K562 (cell line): ENCODE data around the gene DYRK1A. TPM values are rescaled to one million over a fixed set of nuclear protein-coding genes. Genes with fewer than 3 reads are reported as not detected.

Source experiments
- ATAC-seq: fragments of 200-7000 bp; cut with Tn5 transposase; 3 replicates; pipeline ENCODE4 v1.9.1; 2020; ENCODE audit warnings: moderate library complexity
- BruUV-seq: library from RNA; stranded (reverse); fragments of 400-500 nt; replicated peaks from 2 replicates; lab custom pipeline; 2021; lab: Mats Ljungman, UMichigan
- CTCF ChIA-PET: fragments of 300-600 bp; formaldehyde crosslinking; extraction: SDS; loops from one replicate; lab custom pipeline; 2021; ENCODE audit warnings: low intra/inter-chr PET ratio; lab: Yijun Ruan, JAX
- POLR2A ChIA-PET: fragments of 300-600, 350-650 bp; sonication (Branson Sonifier 250); formaldehyde crosslinking; extraction: SDS; loops from one replicate; lab custom pipeline; 2021; ENCODE audit warnings: antibody characterized with exemption, inconsistent platforms; lab: Yijun Ruan, JAX
- DNase-seq, 4 experiments: peaks; one replicate each; pipeline versions ENCODE4 v3.0.0 to v3.0.0-alpha.2; 2011 to 2018; ENCODE audit warnings: low spot score in 3 of 4, mixed read lengths in 3 of 4; ENCODE audit errors: extremely low read depth in 1 of 4
- FAIRE-seq: peaks from 2 replicates; lab custom pipeline; 2011; peaks lifted over from hg19 to GRCh38; lab: Jason Lieb, UNC
- H2AFZ ChIP-seq: 2 replicates; pipeline ENCODE4 v1.6.0; 2011; ENCODE audit warnings: low read depth, low read length, control low read depth, inconsistent platforms
- H3K27ac ChIP-seq: fragments of 200-600 bp; 3 replicates; pipeline ENCODE4 v1.8.0; 2011; ENCODE audit warnings: low read depth, mild to moderate bottlenecking, control low read depth, inconsistent platforms, low read length, moderate library complexity, mixed read lengths; ENCODE audit errors: extremely low read depth
- H3K27me3 ChIP-seq, 2 experiments: fragments of 300-600 bp in 1 of 2; 2 replicates in 1 of 2; 3 replicates in 1 of 2; pipeline versions ENCODE4 v1.6.0 to v1.8.0; 2011; ENCODE audit warnings: inconsistent platforms in 2 of 2, low read length in 2 of 2, mild to moderate bottlenecking in 1 of 2, mixed read lengths in 1 of 2, moderate library complexity in 1 of 2; ENCODE audit not compliant: control insufficient read depth in 2 of 2, insufficient read depth in 2 of 2
- H3K36me3 ChIP-seq: fragments of 300-600 bp; 3 replicates; pipeline ENCODE4 v1.8.0; 2011; ENCODE audit warnings: mild to moderate bottlenecking, low read length, inconsistent platforms; ENCODE audit not compliant: control insufficient read depth, insufficient read depth
- H3K4me1 ChIP-seq, 2 experiments: fragments of 200-600 bp in 1 of 2; replicated peaks in 1 of 2; 2 replicates in 1 of 2; 3 replicates in 1 of 2; pipeline versions ENCODE4 v1.5.1 to v1.8.0; 2011; ENCODE audit warnings: inconsistent platforms in 2 of 2, low read length in 2 of 2, mild to moderate bottlenecking in 1 of 2, mixed read lengths in 1 of 2, moderate library complexity in 1 of 2; ENCODE audit not compliant: control insufficient read depth in 2 of 2, insufficient read depth in 2 of 2
- H3K4me2 ChIP-seq: 2 replicates; pipeline ENCODE4 v1.6.1; 2011; ENCODE audit warnings: low read length, control low read depth, inconsistent platforms, mixed read lengths; ENCODE audit not compliant: insufficient read depth
- H3K4me3 ChIP-seq: fragments of 200-600 bp; sonication (generic), shearing (Covaris generic); 2 replicates; pipeline ENCODE4 v1.5.1; 2016; ENCODE audit warnings: control low read depth, inconsistent platforms
- H3K79me2 ChIP-seq: fragments of 200-600 bp; 3 replicates; pipeline ENCODE4 v1.8.0; 2011; ENCODE audit warnings: low read length, inconsistent platforms; ENCODE audit not compliant: control insufficient read depth, insufficient read depth
- H3K9ac ChIP-seq, 2 experiments: 2 replicates each; pipeline versions ENCODE4 v1.6.0 to v1.6.1; 2011; ENCODE audit warnings: low read depth in 2 of 2, low read length in 2 of 2, control low read depth in 1 of 2, inconsistent platforms in 1 of 2, mild to moderate bottlenecking in 1 of 2, mixed read lengths in 1 of 2; ENCODE audit not compliant: insufficient read depth in 1 of 2
- H3K9me1 ChIP-seq: one replicate; pipeline ENCODE4 v1.6.0; 2011; ENCODE audit warnings: inconsistent platforms, mild to moderate bottlenecking, low read length, moderate library complexity; ENCODE audit not compliant: control insufficient read depth, insufficient read depth
- H3K9me3 ChIP-seq: replicated peaks from 2 replicates; pipeline ENCODE4 v1.5.1; 2011; ENCODE audit warnings: low read depth, low read length, inconsistent platforms; ENCODE audit not compliant: control insufficient read depth, insufficient read depth
- H4K20me1 ChIP-seq: replicated peaks from 2 replicates; pipeline ENCODE4 v1.6.1; 2011; ENCODE audit warnings: low read length, inconsistent platforms, mixed read lengths; ENCODE audit not compliant: control insufficient read depth, insufficient read depth
- FOXO4 ChIP-seq: fragments of 450-650 bp; formaldehyde crosslinking; IDR thresholded peaks from 2 replicates; pipeline ENCODE4 v1.4.0; 2020; ENCODE audit warnings: mild to moderate bottlenecking, moderate library complexity
- HNRNPLL ChIP-seq: fragments of 200-400 bp; formaldehyde crosslinking; IDR thresholded peaks from 2 replicates; pipeline ENCODE4 v1.6.1; 2017; ENCODE audit warnings: low read length, low read depth, mild to moderate bottlenecking; ENCODE audit not compliant: poor library complexity, severe bottlenecking
- KDM2B ChIP-seq: fragments of 250-450 bp; sonication (Bioruptor Pico); IDR thresholded peaks from 2 replicates; pipeline ENCODE4 v1.8.0; 2021; ENCODE audit warnings: mild to moderate bottlenecking, moderate library complexity
- PHF8 ChIP-seq: fragments of 200-600 bp; sonication (generic); IDR thresholded peaks from 2 replicates; pipeline ENCODE4 v1.6.1; 2012; ENCODE audit warnings: mixed run types, mild to moderate bottlenecking, inconsistent platforms, low read length, moderate library complexity, borderline replicate concordance
- WGBS: fragments of 100-300 bp; shearing (Covaris generic); methylation state at CpG from one replicate; pipeline ENCODE4 v1.1.6; 2016; ENCODE audit warnings: low coverage, mixed read lengths; ENCODE audit not compliant: insufficient coverage; ENCODE audit errors: missing lambda C conversion rate; 5-methylcytosine and 5-hydroxymethylcytosine counted together
- in situ Hi-C: fragments of 300-500 bp; cut with MboI; formaldehyde crosslinking; loops from 4 replicates; pipeline ENCODE4 v1.15.0; 2018; ENCODE audit warnings: inconsistent platforms, mixed read lengths
- intact Hi-C: fragments of 100-400 bp; cut with micrococcal nuclease; formaldehyde crosslinking; loops from 2 replicates; pipeline ENCODE4 v1.14.2; 2022
- polyA plus RNA-seq, 8 experiments: library from polyadenylated mRNA; depleted of rRNA in 4 of 8; stranded (reverse) in 5 of 8; unstranded in 3 of 8; fragments of >200 nt; fragmentation: Nextera tagmentation in 2 of 8; fragmentation: Illumina TruSeq in 1 of 8; extraction: Ambion mirVana in 2 of 8; extraction: Trizol in 1 of 8; gene quantifications; 2 replicates each; pipeline versions ENCODE4 v1.2.1 to v1.2.3, GENCODE V29; 2011 to 2014; ENCODE audit warnings: inconsistent platforms in 1 of 8, missing spikeins in 1 of 8
- total RNA-seq, 7 experiments: library from RNA; depleted of rRNA in 6 of 7; stranded (reverse); fragments of >200 nt in 6 of 7; fragmentation: Illumina TruSeq in 2 of 7; extraction: Trizol in 2 of 7; gene quantifications; 2 replicates each; pipeline versions ENCODE4 v1.2.1 to v1.2.3, GENCODE V29; 2011 to 2021; ENCODE audit warnings: low replicate concordance in 1 of 7
- TF ChIP-seq, protein P1 (sequence below): fragments of 250-450 bp; sonication (Bioruptor Pico); IDR thresholded peaks from 2 replicates; pipeline ENCODE4 v1.5.0; 2020; ENCODE audit warnings: mild to moderate bottlenecking, borderline replicate concordance

The DYRK1A gene
- total and polyA plus RNA-seq, 9 of the 15 experiments (the other 6 are each of a cell fraction or from before 2014, with no cell fraction given) = 3.7 to 64.8 (median 42.3) TPM

- no peak for TF ChIP-seq KDM2B
Measured at GRCh38 chr21:37366482-37367316, at the start of gene DYRK1A (continued).

- in situ Hi-C loops (no loop called here), intact Hi-C loops (no loop called here)
- no peaks in the 10 kb centered on the region for H3K27me3 ChIP-seq
- no peak overlapping the region for H2AFZ ChIP-seq
- no peaks in the 10 kb centered on the region for H4K20me1 ChIP-seq
- POLR2A ChIA-PET = no interaction called here
- no peak for FAIRE-seq
- CTCF ChIA-PET = no interaction called here
- WGBS = 29% methylated on average over 2 of the region's 2 CpGs
- DNase-seq = no peak
- H3K9ac ChIP-seq = no peak overlapping the region
- H3K9me1 ChIP-seq = no peaks in the 10 kb centered on the region
- H3K79me2 ChIP-seq = no peaks in the 10 kb centered on the region
- H3K4me1 ChIP-seq = no peaks in the 10 kb centered on the region
- no peak overlapping the region for H3K4me2 ChIP-seq
- no peaks in the 10 kb centered on the region for H3K36me3 ChIP-seq
- H3K4me3 ChIP-seq = no peak overlapping the region
- BruUV-seq = no TSS peak
- no peaks in the 10 kb centered on the region; the same call in 1 of the 2 replicates for H3K9me3 ChIP-seq
- ATAC-seq = no peak
- H3K27ac ChIP-seq = no peak overlapping the region
- TF ChIP-seq HNRNPLL (no peak), PHF8 (no peak), FOXO4 (CRISPR knock-in tag) (no peak)
- TF ChIP-seq, protein P1, sequence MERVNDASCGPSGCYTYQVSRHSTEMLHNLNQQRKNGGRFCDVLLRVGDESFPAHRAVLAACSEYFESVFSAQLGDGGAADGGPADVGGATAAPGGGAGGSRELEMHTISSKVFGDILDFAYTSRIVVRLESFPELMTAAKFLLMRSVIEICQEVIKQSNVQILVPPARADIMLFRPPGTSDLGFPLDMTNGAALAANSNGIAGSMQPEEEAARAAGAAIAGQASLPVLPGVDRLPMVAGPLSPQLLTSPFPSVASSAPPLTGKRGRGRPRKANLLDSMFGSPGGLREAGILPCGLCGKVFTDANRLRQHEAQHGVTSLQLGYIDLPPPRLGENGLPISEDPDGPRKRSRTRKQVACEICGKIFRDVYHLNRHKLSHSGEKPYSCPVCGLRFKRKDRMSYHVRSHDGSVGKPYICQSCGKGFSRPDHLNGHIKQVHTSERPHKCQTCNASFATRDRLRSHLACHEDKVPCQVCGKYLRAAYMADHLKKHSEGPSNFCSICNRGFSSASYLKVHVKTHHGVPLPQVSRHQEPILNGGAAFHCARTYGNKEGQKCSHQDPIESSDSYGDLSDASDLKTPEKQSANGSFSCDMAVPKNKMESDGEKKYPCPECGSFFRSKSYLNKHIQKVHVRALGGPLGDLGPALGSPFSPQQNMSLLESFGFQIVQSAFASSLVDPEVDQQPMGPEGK (CRISPR knock-in tag) = no peak
Measured at GRCh38 chr21:37319551-37319950, 47.0 kb upstream of the DYRK1A start.
